Measurements from ENCODE around the gene CNNM3. TPM values are rescaled to one million over a fixed set of nuclear protein-coding genes. Genes with fewer than 3 reads are reported as not detected.

The CNNM3 gene
- total RNA-seq, 1 donor from 2014 or later: 16.5 TPM

DNA sequence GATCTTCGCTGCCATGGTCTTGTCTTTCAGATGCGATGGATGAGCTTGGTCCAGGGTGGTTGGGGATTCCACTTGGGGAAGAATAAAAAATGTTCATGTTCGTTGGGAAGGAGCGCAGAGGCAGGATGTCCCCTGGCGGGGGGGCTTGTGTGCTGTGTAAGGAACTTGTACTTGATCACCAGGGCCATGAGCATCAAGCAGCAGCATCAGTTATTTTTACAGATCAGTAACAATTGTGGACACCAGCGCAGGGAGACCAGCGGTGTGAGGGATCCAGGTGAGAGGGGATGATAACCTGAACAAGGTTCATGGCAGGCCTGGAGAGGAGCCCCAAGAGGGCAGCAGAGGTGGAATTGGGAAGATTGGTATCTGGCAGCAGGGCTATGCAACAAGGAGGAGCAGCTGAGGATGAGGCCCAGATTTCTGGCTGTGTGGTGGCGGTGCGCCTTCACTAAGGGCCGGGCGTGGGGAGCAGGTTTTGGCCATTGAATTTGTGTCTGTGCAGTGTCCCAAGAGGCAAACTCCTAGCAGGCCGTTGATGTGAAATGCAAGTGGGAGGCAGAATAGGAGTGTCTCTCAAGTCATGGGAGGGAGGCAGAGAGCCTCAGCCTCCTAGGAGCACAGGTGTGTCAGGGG is 3.9 kb downstream of the CNNM3 start:
- Histone ChIP-seq H3K27ac (no peak overlapping the region), H3K9me3 (no peaks in the 10 kb centered on the region), H3K27me3 (no peaks in the 10 kb centered on the region), H3K36me3 (peaks cover 0 to 1% of the 10 kb centered on the region in 2 donors), H3K4me1 (peaks cover 65% of the 10 kb centered on the region), H3K4me3 (no peak overlapping the region)
- intact Hi-C loops (cut with DNase I): loop anchor here (5.0 kb wide), 1 partner anchor 58 kb away; the partner anchor contains the start of gene CNNM4
- no peak for TF ChIP-seq POLR2A (IDR thresholded peaks at IDR 0.05)
- TF ChIP-seq, protein P1, sequence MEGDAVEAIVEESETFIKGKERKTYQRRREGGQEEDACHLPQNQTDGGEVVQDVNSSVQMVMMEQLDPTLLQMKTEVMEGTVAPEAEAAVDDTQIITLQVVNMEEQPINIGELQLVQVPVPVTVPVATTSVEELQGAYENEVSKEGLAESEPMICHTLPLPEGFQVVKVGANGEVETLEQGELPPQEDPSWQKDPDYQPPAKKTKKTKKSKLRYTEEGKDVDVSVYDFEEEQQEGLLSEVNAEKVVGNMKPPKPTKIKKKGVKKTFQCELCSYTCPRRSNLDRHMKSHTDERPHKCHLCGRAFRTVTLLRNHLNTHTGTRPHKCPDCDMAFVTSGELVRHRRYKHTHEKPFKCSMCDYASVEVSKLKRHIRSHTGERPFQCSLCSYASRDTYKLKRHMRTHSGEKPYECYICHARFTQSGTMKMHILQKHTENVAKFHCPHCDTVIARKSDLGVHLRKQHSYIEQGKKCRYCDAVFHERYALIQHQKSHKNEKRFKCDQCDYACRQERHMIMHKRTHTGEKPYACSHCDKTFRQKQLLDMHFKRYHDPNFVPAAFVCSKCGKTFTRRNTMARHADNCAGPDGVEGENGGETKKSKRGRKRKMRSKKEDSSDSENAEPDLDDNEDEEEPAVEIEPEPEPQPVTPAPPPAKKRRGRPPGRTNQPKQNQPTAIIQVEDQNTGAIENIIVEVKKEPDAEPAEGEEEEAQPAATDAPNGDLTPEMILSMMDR (IDR thresholded peaks at IDR 0.05): no peak
- no peak for TF ChIP-seq POLR2AphosphoS5 (IDR thresholded peaks at IDR 0.05; ENCODE audit: insufficient read depth in 1 of 2, low read depth in 1 of 2)
- no peak for DNase-seq (ENCODE audit: extremely low spot score in 2 of 2)

DNA sequence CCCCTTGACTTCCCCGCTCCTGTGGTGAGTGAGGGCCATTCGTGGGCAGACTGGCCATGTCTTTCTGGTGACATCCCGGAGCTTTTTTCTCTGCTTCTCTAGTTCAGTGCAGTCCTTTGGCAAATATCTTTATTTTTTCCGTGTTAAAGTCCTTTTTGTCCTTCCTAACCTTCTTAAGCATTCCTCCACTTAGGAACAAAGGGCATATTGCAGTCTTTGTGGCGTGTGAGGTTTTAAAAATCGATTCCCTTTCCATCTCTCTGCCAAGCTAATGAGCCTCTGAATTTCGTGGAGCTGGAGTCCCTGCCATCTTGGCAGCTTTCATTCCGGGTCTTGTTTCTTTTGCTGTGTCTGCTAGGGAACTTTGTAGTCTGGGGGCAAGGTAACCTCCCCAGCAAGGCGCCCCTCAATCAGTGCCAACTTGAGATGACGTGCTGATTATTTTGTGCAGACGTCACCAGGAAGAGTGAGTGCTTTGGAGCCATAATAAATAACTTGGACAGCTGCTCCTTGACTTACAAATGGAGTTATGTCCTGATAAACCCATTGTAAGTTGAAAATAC is 5.1 kb downstream of the CNNM3 start:
- intact Hi-C loops (cut with DNase I): no loop called here
- H3K9me3 ChIP-seq: no peaks in the 10 kb centered on the region
- H3K4me1 ChIP-seq: peaks cover 61% of the 10 kb centered on the region
- no peaks in the 10 kb centered on the region for H3K27me3 ChIP-seq
- no peak for DNase-seq (ENCODE audit: extremely low spot score in 2 of 2)
- no peak overlapping the region for H3K27ac ChIP-seq
- peaks cover 0 to 6% of the 10 kb centered on the region in 2 donors for H3K36me3 ChIP-seq
- TF ChIP-seq POLR2AphosphoS5 (IDR thresholded peaks at IDR 0.05; ENCODE audit: insufficient read depth in 1 of 2, low read depth in 1 of 2): no peak
- TF ChIP-seq, protein P1 (IDR thresholded peaks at IDR 0.05): no peak
- no peak for TF ChIP-seq POLR2A (IDR thresholded peaks at IDR 0.05)
- no peak overlapping the region for H3K4me3 ChIP-seq

DNA sequence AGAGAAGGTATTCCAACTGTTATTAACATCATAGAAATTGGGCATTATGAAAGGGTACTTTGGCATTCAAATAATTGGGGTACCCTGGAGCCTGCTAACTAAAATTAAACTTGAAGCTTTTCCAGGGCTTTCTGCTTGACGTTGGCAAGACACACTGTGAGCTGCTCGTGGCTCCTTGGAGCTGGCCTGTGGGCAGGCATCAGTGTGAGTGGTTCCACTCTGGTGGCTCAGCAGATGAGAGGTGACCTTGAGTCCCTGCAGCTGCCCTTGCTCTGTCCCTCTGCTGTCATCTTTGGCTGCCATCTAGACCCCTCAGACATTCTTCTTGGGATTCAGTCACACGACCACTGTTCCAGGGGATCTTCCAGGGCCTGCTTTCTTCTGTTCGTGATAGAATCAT is 6.7 kb downstream of the CNNM3 start:
- DNase-seq (ENCODE audit: extremely low spot score in 2 of 2): no peak
- H3K9me3 ChIP-seq: no peaks in the 10 kb centered on the region
- H3K36me3 ChIP-seq: peaks cover 0 to 19% of the 10 kb centered on the region in 2 donors
- no peak overlapping the region for H3K4me3 ChIP-seq
- intact Hi-C loops (cut with DNase I): no loop called here
- H3K4me1 ChIP-seq: peaks cover 52% of the 10 kb centered on the region
- H3K27ac ChIP-seq: no peak overlapping the region
- TF ChIP-seq, protein P1 (IDR thresholded peaks at IDR 0.05): no peak
- no peak for TF ChIP-seq POLR2A (IDR thresholded peaks at IDR 0.05)
- TF ChIP-seq POLR2AphosphoS5 (IDR thresholded peaks at IDR 0.05; ENCODE audit: insufficient read depth in 1 of 2, low read depth in 1 of 2): no peak
- no peaks in the 10 kb centered on the region for H3K27me3 ChIP-seq

DNA sequence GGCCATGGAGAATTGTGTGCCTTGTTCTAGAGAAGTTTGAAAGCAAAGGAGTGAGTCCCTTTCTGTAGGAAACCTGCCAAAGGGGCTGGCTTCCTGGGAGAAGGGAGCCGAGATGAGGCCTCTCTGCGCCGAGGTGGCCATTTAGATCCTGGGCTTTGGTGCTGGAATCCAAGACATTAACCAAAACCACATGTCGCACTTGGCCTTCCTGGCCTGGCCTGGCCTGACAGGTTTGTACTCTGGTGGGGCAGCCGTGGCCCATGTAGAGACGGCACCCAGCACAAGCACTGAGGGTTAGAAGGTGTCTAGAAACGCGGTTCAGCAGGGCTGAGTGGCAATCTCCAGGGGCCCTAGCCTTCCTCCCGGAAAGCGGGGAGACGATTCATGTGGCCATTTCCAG is 7.1 kb downstream of the CNNM3 start:
- no peaks in the 10 kb centered on the region for H3K9me3 ChIP-seq
- H3K4me1 ChIP-seq: peaks cover 48% of the 10 kb centered on the region
- no peak for DNase-seq (ENCODE audit: extremely low spot score in 2 of 2)
- no peak overlapping the region for H3K4me3 ChIP-seq
- TF ChIP-seq POLR2AphosphoS5 (IDR thresholded peaks at IDR 0.05; ENCODE audit: insufficient read depth in 1 of 2, low read depth in 1 of 2) (no peak), POLR2A (IDR thresholded peaks at IDR 0.05) (no peak)
- TF ChIP-seq, protein P1 (IDR thresholded peaks at IDR 0.05): no peak
- peaks cover 0 to 23% of the 10 kb centered on the region in 2 donors for H3K36me3 ChIP-seq
- intact Hi-C loops (cut with DNase I): no loop called here
- peak overlapping the region; percentile 5 for H3K27ac ChIP-seq
- H3K27me3 ChIP-seq: no peaks in the 10 kb centered on the region
